Measurements from ENCODE around the gene COX5B.
"Not testable (repeated sequence)": the region's sequence is repeated elsewhere in the genome, so short reads cannot be mapped to it uniquely, and the experiment has no call there.

Gene COX5B

GRCh38 chr2:97654791-97655190 lies 8.9 kb downstream of the COX5B start:
- no peak for DNase-seq

DNA sequence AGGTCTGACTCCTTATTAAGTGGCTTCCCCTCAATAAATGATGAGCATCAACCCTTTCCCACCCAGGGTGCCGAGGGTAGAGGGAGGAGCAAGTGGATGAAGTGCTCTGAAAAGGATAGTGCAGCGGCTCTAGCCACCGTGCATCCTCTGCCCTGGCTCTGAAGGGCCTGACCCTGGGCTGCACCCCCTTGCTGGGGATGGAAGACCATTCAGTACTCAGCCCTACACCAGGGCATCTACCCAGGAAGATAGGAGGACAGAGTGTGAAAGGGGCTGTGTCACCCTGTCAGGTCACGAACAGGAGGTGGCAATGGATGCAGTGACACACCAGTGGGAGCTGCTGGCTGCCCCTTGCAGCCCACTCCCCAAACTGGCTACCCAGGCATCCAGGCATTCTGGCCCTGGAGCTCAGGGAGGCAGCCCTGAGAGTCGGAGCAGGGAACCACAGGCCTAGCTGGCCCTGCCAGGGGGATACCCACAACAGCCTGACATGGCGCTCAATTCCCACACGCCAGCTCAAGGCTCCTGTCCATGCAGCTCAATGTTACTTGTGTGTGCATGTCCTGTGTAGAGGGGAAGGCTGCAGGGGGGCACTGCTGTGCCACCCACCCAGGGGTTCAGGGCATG lies 10.4 kb downstream of the COX5B start:
- no peak for DNase-seq

DNA sequence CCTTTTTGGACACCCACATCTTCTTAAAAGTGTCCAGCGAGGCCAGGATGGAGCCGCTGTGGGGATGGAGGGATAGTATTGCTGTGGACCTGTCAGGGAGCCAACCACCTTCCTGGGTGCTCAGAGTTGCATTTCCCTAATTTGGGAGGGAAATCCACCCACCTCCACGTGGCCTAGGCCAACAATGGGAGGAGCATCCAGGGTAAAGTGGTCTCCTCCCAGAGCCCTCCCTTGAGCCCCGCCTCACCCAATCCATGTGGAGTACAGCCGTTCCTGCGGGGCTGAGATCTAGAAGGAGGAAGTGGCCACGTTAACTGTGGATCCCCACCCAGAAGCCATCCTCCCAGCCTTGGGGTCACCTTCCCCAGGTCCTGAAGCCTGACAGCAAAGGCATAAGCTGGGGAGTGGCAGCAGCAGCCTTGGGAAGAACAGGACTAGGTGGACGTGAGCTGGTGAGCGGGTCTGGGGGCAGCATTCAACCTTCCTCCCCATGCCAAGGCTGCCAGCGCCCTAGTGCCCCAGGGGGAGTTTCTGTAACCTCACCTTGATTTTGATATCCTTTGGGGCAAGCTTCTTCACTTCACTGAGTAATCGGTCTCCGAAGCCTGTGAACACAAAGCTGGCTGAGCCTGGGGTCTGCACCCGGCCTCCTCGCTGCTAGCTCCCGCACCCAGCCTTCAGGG lies 11.2 kb downstream of the COX5B start:
- no peak for DNase-seq

GRCh38 chr2:97657986-97658690 lies 12.3 kb downstream of the COX5B start:
- no peak for DNase-seq

GRCh38 chr2:97658691-97659157 lies 12.9 kb downstream of the COX5B start:
- no peak for DNase-seq

DNA sequence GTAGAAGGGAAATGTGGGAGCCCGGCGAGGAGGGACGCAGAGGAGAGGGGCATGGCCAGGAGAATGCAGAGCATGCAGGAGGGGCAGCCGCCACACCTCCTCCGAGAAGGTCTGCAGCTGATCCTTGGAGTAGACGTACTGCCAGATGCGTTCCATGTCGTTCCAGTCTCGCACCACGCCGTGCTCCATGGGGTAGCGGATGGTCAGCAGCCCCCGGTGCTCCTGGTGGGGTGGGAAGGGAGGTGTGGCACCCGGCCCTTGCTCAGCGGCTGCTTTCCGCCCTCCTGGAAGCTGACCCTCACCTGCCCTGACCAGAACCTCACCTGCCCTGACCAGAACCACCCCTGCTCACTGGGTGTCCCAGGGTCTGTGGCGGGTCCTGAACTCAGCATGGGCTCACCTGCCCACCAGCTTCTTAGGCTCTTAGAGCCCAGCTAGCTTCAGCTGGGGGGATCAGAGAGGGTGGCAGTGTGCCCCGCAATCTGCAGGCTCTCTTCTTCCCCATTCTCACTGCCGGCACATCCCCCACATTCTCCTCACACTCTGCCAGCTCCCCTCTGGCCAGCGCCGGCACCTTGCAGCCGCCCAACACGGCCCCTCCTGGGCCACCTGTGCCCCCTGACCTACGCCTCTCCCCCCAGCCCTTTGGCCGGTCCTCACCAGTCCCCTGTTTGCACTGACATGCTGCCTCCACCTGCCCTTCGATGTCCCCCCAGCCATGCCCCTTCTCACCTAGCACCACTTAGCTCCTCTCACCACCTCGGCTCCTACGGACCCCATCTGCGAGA lies 13.6 kb downstream of the COX5B start:
- no peak for DNase-seq

- no peak for DNase-seq
Observed at GRCh38 chr2:97660044-97660774, 14.3 kb downstream of the COX5B start.

- DNase-seq, result no peak
Observed at GRCh38 chr2:97660775-97661389, 15.0 kb downstream of the COX5B start.

DNA sequence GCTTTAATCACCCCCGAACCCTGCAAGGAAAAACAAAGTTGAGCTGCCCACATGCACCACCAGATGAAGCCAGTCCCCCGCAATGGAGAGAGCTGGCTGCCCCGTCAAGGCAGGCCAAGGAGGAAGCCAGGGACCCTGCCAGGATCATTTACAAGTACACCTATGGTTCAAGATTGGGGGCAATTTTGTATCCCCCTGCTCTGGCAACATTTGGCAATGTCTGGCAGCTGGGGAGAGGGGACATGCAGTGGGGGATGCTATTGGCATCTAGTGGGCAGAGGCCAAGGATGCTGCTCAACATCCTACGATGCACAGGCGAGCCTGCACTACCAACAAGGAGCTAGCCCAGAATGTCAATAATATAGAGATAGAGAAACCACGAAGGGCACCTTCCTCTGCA lies 16.1 kb downstream of the COX5B start:
- no peak for DNase-seq

DNA sequence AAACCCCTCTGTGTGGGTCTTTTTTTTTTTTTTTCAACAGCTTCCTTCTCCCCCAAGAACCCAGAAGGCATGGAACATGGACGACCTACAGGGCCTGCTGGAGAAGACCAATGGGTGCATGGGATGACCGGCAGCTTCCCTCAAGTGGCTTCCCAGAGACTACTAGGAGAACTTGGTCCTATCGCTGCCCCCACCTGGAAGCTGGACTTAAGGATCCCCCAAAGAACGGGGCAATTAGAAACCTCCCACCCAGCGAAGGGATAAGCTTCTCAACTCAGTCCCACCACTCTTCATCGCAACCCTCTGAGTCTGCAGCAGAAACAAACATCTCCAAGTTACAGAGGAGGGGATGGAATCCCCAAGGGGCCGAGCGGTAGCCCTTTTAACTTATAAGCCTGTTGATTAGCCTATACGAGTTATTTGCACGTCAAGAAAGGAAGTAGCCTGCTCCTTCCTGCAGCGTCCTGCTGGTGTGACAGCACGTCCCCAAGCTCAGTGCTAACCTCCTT lies 16.6 kb downstream of the COX5B start:
- no peak for DNase-seq

- peak; percentile 50 for DNase-seq
Observed at GRCh38 chr2:97662895-97663625, 17.2 kb downstream of the COX5B start.

DNA sequence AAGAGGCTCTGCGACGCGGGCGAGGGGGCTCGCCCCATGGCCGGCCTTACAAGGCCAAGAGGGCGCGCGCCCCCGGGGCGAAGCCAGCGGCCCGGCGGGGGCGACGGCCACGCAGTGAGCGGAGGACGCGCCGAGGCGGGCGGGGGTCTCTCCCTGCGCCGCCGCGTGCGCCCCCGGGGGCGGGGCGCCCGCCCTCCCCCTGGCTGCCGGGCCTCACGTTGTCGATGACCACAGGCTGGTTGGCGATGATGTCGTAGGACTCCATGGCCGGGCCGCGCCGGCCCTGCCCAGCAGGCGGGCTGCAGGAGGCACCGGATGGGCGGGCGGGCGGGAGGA lies 17.7 kb downstream of the COX5B start:
- no peak for DNase-seq

- DNase-seq, result peak; percentile 97
Observed at GRCh38 chr2:97663962-97664635, 18.2 kb downstream of the COX5B start, which contains the start of gene ACTR1B. Gene ACTR1B, minus strand, starts transcription at chr2:97664044. Its CDS starts 154 bp downstream, at chr2:97663890.

DNA sequence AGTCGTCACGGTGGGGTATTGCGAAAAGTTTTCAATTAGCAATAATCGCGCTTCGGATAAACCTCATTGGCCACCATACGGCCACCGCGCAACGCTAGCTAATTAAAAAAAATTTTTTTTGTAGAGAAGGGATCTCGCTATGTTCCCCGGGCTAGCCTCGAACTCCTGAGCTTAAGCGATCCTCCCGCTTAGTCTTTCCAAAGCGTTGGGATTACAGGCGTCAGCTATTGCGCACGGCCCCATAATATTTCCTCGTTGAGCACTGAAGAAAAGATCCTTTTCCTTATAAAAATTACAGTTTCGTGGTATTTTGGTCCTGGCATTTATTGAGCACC lies 18.7 kb downstream of the COX5B start:
- peak; percentile 15 for DNase-seq

- DNase-seq, result no peak
Observed at GRCh38 chr2:97669448-97669847, 23.6 kb downstream of the COX5B start, which contains the start of gene C2orf92. Gene C2orf92, plus strand, starts transcription at chr2:97669713. Its CDS starts 76 bp downstream, at chr2:97669789.

DNA sequence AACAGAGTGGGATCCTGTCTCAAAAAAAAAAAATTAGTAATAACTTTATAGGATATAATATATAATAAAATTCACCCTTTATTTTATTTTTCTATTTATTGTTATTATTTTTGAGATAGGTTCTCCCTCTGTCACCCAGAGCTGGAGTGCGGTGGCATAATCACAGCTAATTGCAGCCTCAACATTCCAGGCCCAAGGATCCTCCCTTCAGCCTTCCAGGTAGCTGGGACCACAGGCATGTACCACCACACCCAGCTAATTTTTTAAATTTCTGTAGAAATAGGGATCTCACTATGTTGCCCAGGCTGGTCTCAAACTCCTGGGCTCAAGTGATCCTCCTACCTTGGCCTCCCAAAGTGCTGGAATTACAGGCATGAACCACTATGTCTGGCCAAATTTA lies 24.6 kb downstream of the COX5B start:
- DNase-seq, result no peak

GRCh38 chr2:97671526-97671925 lies 25.7 kb downstream of the COX5B start:
- no peak for DNase-seq

- DNase-seq, result not testable (repeated sequence)
Observed at GRCh38 chr2:97672606-97673140, 26.8 kb downstream of the COX5B start.

GRCh38 chr2:97673182-97673914 lies 27.5 kb downstream of the COX5B start:
- DNase-seq, result no peak

DNA sequence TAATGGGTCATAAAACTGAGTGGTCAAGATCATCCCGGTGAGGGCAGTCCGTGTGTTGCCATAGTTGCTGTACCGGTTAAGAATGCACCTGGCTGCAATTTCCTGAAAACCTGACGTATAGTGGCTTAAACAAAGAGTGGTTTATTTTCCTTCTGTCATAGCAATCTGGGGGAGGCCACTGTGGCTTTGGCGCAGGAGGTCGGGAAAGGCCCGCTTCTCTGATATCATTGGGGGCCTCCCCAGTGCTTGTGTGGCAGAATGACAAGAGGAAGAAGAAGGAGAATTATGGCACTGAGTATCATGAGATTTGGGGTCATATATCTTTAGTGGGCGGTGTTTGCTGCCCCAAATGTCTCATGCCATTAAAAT lies 28.0 kb downstream of the COX5B start:
- no peak for DNase-seq

All from activated CD4-positive, alpha-beta T cell treated with anti-CD3 and anti-CD28 coated beads, Interleukin-2, amount 50 U/mL, for 1 hour (primary cell).